SU-DHL-6 (cell line): ENCODE measurements around the gene MAML3.
"Not testable (repeated sequence)": the region's sequence is repeated elsewhere in the genome, so short reads cannot be mapped to it uniquely, and the experiment has no call there.

Experiments used
- CTCF ChIP-seq: fragments of 200-600 bp; sonication (generic); IDR thresholded peaks from one replicate; pipeline ENCODE4 v1.5.1; 2017; ENCODE audit warnings: antibody characterized with exemption, mild to moderate bottlenecking, low read length, moderate library complexity; ENCODE audit not compliant: insufficient read depth, poor library complexity, severe bottlenecking
- EZH2phosphoT487 ChIP-seq: fragments of 200-600 bp; sonication (generic), shearing (Covaris generic); conservative IDR thresholded peaks from 2 replicates; pipeline ENCODE4 v1.6.1; 2018; ENCODE audit warnings: mild to moderate bottlenecking, antibody characterized with exemption, low read length, moderate library complexity, mixed read lengths

GRCh38 chr4:139698167-139698925, 455.6 kb downstream of the MAML3 start:
- TF ChIP-seq CTCF, EZH2phosphoT487: not testable (repeated sequence)
